C4-2B (cell line): ENCODE measurements around the gene PCDHAC2.

Experiments
- H3K27ac ChIP-seq: fragments of 450-650 bp; 2 replicates; pipeline ENCODE4 v1.5.1; 2017
- CTCF ChIP-seq: fragments of 450-650 bp; conservative IDR thresholded peaks from 2 replicates; pipeline ENCODE4 v1.5.1; 2017; ENCODE audit warnings: mild to moderate bottlenecking
- ZFX ChIP-seq: fragments of 450-650 bp; IDR thresholded peaks from 2 replicates; pipeline ENCODE4 v1.6.1; 2017

Gene PCDHAC2

GRCh38 chr5:140934964-140935606 is 31.2 kb upstream of the PCDHAC2 start:
- no peak for TF ChIP-seq CTCF
- TF ChIP-seq ZFX, result no peak
- H3K27ac ChIP-seq, result no peak overlapping the region

DNA sequence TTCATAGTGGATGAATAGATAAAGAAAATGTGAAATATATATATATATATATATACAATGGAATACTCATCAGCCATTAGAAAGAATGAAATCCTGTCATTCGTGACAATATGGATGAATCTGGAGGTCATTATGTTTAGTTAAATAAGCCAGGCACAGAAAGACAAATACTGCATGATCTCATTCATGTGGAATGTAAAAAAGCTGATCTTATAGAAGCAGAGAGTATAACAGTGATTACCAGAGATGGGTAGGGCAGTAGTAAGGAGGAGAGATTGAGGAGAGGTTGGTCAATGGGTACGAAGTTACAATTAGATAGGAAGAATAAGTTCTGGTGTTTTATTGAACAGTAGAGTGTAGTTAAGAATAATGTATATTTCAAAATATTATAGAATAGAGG is 19.7 kb upstream of the PCDHAC2 start:
- H3K27ac ChIP-seq, result no peak overlapping the region

GRCh38 chr5:140951636-140952035 is 14.6 kb upstream of the PCDHAC2 start:
- H3K27ac ChIP-seq, result no peak overlapping the region
- TF ChIP-seq ZFX (no peak), CTCF (no peak)

More for the DNA sequence above, 19.7 kb upstream of the PCDHAC2 start:
- TF ChIP-seq CTCF (no peak), ZFX (no peak)

- no peak for TF ChIP-seq CTCF
- TF ChIP-seq ZFX, result no peak
- no peak overlapping the region for H3K27ac ChIP-seq
These were observed 13.0 kb upstream of the PCDHAC2 start for GRCh38 chr5:140953234-140953633.

GRCh38 chr5:140962190-140962589 is 4.1 kb upstream of the PCDHAC2 start:
- no peak overlapping the region for H3K27ac ChIP-seq
- no peak for TF ChIP-seq ZFX
- no peak for TF ChIP-seq CTCF

- no peak overlapping the region for H3K27ac ChIP-seq
- TF ChIP-seq ZFX (no peak), CTCF (no peak)
These were observed 1.9 kb upstream of the PCDHAC2 start for GRCh38 chr5:140964356-140964755.

DNA sequence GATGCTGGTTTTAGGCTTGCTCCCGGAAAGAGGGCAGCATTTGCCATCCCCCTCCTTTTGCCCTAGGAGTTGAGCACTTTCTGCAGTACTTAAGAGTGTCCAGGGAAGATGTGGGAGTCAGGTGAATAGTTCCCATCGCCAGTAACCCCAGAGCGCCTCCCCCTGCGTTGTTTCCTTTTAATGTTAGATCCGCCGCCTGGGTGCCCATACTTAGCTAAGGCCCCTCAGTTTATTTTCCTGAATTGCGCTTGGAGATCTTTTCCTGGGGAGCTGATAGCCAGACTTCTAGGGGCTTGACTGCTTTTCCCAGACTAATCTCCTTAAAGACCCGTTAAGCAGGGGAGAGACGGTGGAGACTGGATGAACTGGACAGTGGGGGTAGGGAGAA is 377 bp upstream of the PCDHAC2 start:
- TF ChIP-seq ZFX (no peak), CTCF (no peak)
- no peak overlapping the region for H3K27ac ChIP-seq
